Measurements from ENCODE around the gene HEXIM1.

DNA sequence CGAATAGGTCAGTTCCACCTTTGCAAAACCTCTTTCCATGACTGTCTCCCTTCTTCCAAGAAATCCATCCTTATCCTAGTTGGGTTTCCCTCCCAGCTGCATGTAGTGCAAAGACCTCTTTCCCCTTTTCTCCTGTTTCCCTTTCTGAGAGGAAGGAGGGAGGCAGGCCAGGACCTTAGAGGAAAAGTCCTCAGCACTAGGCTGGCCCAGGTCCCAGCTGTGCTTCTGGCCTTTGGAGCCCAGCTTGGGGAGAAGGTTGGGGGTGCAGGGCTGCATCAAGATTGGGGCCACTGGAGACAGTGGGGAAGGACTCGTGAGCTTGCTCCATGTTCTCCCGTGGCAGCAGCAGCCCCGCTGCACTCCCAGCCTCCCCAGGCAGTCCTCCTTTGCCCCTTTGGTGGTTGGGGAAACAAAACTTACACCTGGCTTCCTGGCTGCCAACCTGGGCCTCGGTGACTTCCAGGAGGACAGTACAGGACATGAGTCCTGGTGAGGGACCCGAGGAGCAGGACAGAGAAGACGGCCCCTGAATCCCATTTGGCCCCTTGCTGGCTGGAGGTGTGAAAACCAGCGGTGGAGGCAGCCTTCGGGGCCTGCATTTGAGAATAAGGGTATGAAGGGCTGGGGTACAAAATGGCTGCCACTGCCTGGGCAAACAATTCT is 13.9 kb downstream of the HEXIM1 start:
- TF ChIP-seq, protein P1, sequence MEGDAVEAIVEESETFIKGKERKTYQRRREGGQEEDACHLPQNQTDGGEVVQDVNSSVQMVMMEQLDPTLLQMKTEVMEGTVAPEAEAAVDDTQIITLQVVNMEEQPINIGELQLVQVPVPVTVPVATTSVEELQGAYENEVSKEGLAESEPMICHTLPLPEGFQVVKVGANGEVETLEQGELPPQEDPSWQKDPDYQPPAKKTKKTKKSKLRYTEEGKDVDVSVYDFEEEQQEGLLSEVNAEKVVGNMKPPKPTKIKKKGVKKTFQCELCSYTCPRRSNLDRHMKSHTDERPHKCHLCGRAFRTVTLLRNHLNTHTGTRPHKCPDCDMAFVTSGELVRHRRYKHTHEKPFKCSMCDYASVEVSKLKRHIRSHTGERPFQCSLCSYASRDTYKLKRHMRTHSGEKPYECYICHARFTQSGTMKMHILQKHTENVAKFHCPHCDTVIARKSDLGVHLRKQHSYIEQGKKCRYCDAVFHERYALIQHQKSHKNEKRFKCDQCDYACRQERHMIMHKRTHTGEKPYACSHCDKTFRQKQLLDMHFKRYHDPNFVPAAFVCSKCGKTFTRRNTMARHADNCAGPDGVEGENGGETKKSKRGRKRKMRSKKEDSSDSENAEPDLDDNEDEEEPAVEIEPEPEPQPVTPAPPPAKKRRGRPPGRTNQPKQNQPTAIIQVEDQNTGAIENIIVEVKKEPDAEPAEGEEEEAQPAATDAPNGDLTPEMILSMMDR (IDR thresholded peaks at IDR 0.05): no peak
- no peak for TF ChIP-seq POLR2A (IDR thresholded peaks at IDR 0.05)

All from transverse colon (tissue), 3 donors.